NT2/D1 (cell line): ENCODE results near the gene OR10K2.
"Not testable (repeated sequence)": the region's sequence is repeated elsewhere in the genome, so short reads cannot be mapped to it uniquely, and the experiment has no call there.

ENCODE experiments used
- DNase-seq: peaks from one replicate; pipeline ENCODE4 v3.0.0-alpha.2; 2011; ENCODE audit warnings: low read depth, low spot score
- H3K27me3 ChIP-seq: 2 replicates; pipeline ENCODE4 v1.6.0; 2011; ENCODE audit warnings: mild to moderate bottlenecking; ENCODE audit not compliant: insufficient read length, insufficient read depth
- H3K36me3 ChIP-seq: 2 replicates; pipeline ENCODE4 v1.6.1; 2011; ENCODE audit warnings: mild to moderate bottlenecking, low read length, mixed read lengths; ENCODE audit not compliant: insufficient read depth, insufficient read length
- H3K4me1 ChIP-seq: 2 replicates; pipeline ENCODE4 v1.5.1; 2011; ENCODE audit not compliant: insufficient read depth, insufficient read length
- H3K4me3 ChIP-seq: 2 replicates; pipeline ENCODE4 v1.5.1; 2011; ENCODE audit warnings: low read depth; ENCODE audit not compliant: insufficient read length
- H3K9ac ChIP-seq: 2 replicates; pipeline ENCODE4 v1.6.0; 2011; ENCODE audit warnings: low read depth; ENCODE audit not compliant: insufficient read length
- H3K9me3 ChIP-seq: 2 replicates; pipeline ENCODE4 v1.5.1; 2011; ENCODE audit warnings: mild to moderate bottlenecking, low read length; ENCODE audit not compliant: insufficient read depth
- SUZ12 ChIP-seq: IDR thresholded peaks from 2 replicates; pipeline ENCODE4 v1.6.1; 2011; ENCODE audit not compliant: insufficient read length, insufficient read depth; ENCODE audit errors: extremely low read depth
- YY1 ChIP-seq: IDR thresholded peaks from 2 replicates; pipeline ENCODE4 v1.6.1; 2011; ENCODE audit not compliant: insufficient read length, insufficient read depth
- ZNF274 ChIP-seq: IDR thresholded peaks from 2 replicates; pipeline ENCODE4 v1.6.1; 2011; ENCODE audit warnings: mild to moderate bottlenecking, low read depth, low read length

The OR10K2 gene

DNA sequence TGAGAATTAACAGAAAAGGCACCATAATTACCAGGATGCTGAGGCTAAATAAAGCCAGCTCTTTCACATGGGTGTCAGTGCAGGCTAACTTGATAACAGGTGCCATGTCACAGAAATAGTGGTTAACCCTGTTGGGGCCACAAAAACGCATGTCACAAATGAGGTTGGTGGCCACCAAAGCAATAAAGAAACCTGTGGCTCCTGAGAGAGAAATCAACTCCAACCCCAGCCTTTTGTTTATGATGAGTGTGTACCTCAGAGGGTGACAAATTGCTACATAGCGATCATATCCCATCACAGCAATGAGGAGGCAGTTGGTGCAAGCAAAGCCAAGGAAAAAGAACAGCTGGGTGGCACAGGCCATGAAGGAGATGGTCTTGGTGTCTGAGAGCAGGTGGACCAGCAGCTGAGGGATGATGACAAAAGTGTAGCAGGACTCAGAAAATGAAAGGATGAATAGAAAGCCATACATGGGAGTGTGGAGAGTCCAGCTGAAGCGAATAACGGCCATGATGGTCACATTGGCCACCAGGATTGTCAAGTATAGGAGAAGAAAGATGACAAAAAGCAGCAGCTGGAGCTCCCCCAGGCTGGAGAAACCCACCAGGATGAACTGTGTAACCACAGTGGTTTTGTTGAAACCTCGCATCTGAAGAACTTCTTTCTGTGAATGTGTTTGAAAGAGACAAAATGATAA, 27.1 kb downstream of the OR10K2 start, which contains the start of gene OR10T2:
Gene OR10T2, minus strand, starts transcription at position 649 of the 697 bp plus-strand sequence. Its CDS starts 0 bp downstream, at position 649.
- no peaks in the 10 kb centered on the region for H3K9me3 ChIP-seq
- DNase-seq = no peak
- H3K4me3 ChIP-seq = no peak within 1 kb of the TSS
- no peaks in the 10 kb centered on the region for H3K27me3 ChIP-seq
- no peaks in the 10 kb centered on the region for H3K4me1 ChIP-seq
- TF ChIP-seq YY1 = no peak
- no peak within 1 kb of the TSS for H3K9ac ChIP-seq
- no peaks in the 10 kb centered on the region for H3K36me3 ChIP-seq

DNA sequence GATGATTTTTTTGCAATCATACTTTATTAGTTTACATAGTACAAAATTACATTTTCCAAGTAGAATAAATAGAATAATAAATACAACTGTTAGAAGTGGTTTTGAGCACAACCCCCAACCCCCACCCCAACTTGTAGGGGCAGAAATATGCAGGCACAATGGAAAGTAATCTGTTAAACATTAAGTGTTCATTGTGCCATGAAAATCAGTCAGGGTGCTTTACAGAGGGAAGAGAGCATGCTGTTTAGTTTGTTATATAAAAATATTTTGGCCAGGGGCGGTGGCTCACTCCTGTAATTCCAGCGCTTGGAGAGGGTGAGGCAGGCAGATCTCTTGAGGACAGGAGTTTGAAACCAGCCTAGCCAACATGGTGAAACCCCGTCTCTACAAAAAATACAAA, 29.4 kb downstream of the OR10K2 start:
- no peak for DNase-seq
- Histone ChIP-seq H3K4me3 (no peak overlapping the region), H3K27me3 (no peaks in the 10 kb centered on the region), H3K9ac (no peak overlapping the region), H3K36me3 (no peaks in the 10 kb centered on the region), H3K9me3 (no peaks in the 10 kb centered on the region), H3K4me1 (no peaks in the 10 kb centered on the region)
- TF ChIP-seq YY1 (no peak), SUZ12 (no peak), ZNF274 (no peak)

DNA sequence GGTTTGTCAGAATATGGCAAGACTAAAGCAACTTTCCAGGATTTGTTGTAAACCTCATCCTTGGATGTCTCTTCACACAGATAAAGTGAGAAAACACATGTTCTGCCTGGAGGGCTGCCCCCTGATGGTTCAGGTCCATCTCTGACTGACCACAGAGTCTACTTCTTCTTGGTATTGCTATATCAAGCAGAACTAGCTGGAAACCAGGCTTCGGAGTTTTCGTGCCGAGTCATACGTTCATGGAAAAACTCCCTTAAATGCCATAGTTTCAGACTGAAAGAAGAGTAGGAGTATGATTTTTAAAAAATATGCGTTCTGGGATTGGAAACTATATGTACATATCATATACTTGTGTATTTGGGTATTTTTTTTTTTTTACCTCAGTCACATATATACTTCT, 32.6 kb downstream of the OR10K2 start:
- no peak overlapping the region for H3K9ac ChIP-seq
- H3K4me3 ChIP-seq = no peak overlapping the region
- TF ChIP-seq YY1 (no peak), ZNF274 (no peak), SUZ12 (no peak)
- H3K4me1 ChIP-seq = no peaks in the 10 kb centered on the region
- H3K9me3 ChIP-seq = no peaks in the 10 kb centered on the region
- no peak for DNase-seq
- H3K36me3 ChIP-seq = no peaks in the 10 kb centered on the region
- H3K27me3 ChIP-seq = no peaks in the 10 kb centered on the region

DNA sequence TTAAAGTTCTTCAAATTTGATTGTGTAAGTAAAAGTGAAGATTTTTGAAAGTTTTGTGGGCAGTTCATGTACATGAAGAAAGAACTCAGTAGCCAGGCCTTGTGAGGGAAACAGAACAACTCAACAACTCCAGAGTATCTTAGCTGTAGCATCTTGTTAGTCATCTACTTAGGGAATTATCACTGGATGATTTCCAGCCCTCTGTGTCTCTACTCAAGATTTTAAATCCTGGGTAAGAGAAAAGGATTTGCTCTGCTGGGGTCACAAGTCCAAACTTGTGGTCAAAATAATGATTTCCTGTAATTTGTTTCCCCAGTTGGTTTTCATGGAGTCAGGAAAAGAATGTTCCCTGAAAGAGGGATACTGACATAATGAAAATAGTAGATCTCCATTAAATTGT, 34.9 kb downstream of the OR10K2 start:
- Histone ChIP-seq H3K4me3 (no peak overlapping the region), H3K9ac (no peak overlapping the region), H3K36me3 (no peaks in the 10 kb centered on the region), H3K4me1 (no peaks in the 10 kb centered on the region), H3K27me3 (no peaks in the 10 kb centered on the region), H3K9me3 (no peaks in the 10 kb centered on the region)
- TF ChIP-seq ZNF274 (no peak), SUZ12 (no peak), YY1 (no peak)
- no peak for DNase-seq

DNA sequence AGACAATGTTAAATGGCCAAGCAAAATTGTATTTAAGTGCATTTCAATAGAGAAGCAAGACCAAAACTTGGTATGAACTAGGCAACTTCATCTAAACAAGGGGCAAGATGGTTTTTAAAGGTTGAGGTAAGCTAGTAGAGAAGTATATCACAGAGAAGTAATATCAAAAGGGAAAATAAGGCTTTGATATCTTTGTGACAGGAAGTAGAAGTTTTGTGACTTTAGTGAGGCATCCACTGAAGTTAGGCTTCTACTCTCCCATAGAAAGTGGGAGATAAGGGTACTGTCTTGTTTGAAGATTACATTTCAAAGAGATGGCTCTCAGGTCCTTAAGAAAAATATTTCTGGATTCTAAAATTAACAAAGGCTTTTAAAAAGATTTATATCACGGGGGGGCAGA, 35.7 kb downstream of the OR10K2 start:
- H3K4me1 ChIP-seq = no peaks in the 10 kb centered on the region
- H3K36me3 ChIP-seq = no peaks in the 10 kb centered on the region
- H3K27me3 ChIP-seq = no peaks in the 10 kb centered on the region
- no peak overlapping the region for H3K9ac ChIP-seq
- H3K9me3 ChIP-seq = no peaks in the 10 kb centered on the region
- no peak overlapping the region for H3K4me3 ChIP-seq
- no peak for DNase-seq
- TF ChIP-seq SUZ12 (no peak), YY1 (no peak), ZNF274 (no peak)

DNA sequence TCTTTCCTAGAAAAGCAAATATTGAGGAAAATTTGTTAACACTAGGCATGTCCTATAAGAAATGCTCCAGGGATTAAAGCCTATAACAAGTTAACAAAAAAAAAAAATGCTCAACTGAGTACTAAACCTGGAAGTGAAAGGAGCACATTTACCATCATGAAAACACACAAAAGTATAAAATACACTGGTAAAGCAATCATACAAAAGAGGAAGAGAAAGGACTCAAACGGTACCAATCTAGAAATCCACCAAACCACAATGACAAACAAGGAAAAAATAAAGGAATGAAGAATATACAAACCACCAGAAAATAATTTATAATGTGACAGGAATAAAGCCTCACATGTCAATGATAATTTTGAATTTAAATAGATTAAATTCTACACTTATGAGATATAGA, 51.2 kb downstream of the OR10K2 start:
- Histone ChIP-seq H3K4me1 (no peaks in the 10 kb centered on the region), H3K9me3 (no peaks in the 10 kb centered on the region), H3K36me3 (no peaks in the 10 kb centered on the region), H3K9ac (no peak overlapping the region), H3K4me3 (no peak overlapping the region), H3K27me3 (no peaks in the 10 kb centered on the region)
- no peak for TF ChIP-seq SUZ12
- no peak for TF ChIP-seq YY1
- no peak for TF ChIP-seq ZNF274
- DNase-seq = no peak

DNA sequence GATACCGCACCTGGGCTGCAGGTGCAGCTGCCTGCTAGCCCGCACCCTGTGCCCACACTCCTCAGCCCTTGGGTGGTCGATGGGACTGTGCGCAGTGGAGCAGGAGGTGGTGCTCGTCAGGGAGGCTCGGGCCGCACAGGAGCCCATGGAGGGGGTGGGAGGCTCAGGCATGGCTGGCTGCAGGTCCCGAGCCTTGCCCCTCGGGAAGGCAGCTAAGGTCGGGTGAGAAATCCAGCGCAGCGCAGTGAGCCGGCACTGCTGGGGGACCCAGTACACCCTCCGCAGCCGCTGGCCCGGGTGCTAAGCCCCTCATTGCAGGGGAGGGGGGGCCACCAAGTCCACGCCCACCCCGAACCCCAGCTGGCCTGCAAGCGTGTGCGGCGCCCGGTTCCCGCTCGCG, 51.9 kb downstream of the OR10K2 start:
- not testable (repeated sequence) for H3K9ac ChIP-seq

More for the DNA sequence above, 51.9 kb downstream of the OR10K2 start:
- not testable (repeated sequence) for H3K4me1 ChIP-seq, H3K9me3 ChIP-seq, H3K27me3 ChIP-seq, H3K4me3 ChIP-seq, H3K36me3 ChIP-seq, DNase-seq
